CD4-positive, alpha-beta T cell treated with Interleukin-17A for 1 hour (primary cell): ENCODE measurements around the gene EPSTI1.

Source experiments
- DNase-seq: peaks from one replicate; pipeline ENCODE4 v3.0.0-alpha.2; 2020

EPSTI1 gene

GRCh38 chr13:43003729-43004128 is 11.7 kb upstream of the EPSTI1 start:
- no peak for DNase-seq

GRCh38 chr13:43003010-43003409 is 11.0 kb upstream of the EPSTI1 start:
- DNase-seq: no peak

GRCh38 chr13:43002021-43002420 is 10.0 kb upstream of the EPSTI1 start:
- DNase-seq: no peak

DNA sequence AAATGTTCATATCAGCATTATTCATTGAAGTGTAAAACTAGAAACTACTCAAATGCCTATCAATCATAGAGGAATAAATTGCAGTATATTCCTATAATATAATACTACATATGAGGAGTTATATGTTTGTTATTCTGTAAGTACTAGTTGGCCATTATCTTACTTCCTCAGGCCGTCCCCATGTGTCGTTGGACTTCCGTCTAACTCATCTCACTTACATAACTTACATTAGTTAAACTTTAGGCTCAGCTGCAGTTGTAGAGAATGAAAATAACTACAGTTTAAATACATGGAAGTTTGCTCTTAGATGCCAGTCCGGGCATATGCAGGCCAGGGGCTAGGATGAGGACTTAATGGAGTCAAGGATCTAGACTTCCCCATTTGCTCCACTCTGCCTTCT is 8.6 kb upstream of the EPSTI1 start:
- DNase-seq: no peak

DNA sequence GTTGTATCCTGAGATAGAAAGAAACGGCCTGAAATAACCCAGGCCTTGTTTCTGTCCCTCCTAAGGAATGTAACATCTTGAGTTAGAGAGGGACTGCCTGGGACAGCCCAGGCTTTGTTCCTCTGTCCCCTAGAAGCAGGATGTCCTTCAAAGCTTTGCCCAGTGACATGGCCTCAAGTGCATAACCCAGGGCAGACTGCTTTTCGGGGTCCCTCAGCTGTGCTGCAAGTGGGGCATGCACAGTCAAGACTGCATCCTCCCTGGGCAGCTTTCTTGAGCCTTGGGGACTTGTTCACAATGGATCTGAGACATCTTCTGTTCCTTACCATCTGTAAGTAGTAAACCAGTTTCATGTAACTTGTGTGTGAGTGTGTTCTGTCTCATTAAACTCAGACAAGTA is 7.5 kb upstream of the EPSTI1 start:
- DNase-seq: no peak

GRCh38 chr13:42997381-42997780 is 5.3 kb upstream of the EPSTI1 start:
- DNase-seq: no peak

GRCh38 chr13:42996584-42996983 is 4.5 kb upstream of the EPSTI1 start:
- DNase-seq: no peak

- DNase-seq: no peak
Observed at GRCh38 chr13:42994878-42995277, 2.8 kb upstream of the EPSTI1 start.

DNA sequence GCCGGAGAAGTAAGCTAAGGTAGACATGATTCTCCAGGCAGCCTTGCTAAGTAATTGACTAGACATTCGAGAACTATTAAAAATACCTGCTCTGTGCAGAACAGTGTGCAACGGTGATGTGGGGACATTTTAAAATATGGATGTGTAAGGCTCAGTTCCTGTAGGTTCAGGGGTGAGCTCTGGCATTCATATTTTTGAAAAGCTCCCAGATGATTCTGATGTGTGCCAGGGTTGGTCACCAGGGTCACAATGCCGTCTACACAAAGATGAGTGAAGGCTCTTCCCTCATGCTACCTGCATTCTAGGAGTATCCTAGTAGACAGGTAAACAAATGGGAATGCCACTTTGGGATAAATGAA is 702 bp upstream of the EPSTI1 start:
- no peak for DNase-seq

- peak; percentile 31 for DNase-seq
Observed at GRCh38 chr13:42991233-42991897, 676 bp downstream of the EPSTI1 start.

DNA sequence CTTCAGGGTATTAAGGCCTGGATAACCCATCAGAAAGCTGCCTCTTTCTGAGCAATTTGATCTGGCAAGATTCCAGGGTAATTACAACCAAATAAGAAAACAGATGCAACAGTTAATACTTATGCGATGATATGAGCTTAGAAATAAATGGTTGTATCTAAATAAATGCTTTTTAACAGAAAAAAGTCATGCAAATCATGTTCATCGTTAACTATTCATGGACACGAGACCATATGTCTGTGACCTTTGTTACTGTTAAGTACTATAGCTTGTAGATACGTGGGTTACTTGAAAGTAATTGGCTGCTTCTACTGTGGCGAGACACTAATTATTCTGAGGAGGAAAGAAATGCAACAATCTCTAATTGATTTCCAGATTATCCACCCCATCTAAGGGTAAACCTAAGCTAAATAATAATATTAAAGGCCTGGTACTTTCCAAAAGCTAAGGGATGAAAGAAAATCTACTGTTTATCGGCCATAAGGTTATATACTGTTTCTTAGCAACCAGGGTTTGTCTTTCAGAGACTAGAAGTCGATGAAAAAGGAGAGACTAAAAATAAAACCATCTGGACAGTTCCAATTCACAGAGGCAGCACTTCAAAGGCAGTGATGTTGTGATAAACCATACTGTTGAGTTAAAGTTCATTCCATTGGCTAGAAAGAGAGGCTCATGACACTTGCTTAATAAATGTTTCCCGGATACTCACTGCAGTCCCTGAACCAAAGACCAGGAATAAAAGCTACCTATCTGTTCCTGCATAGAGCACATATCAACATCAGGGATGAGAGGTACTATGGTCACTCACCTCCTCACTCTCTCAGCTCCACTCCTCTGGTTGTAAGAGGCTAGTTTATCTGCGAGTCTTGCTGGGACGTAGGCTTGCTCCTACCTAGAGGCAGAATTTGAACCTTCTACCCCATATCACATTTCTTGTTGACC is 1.5 kb downstream of the EPSTI1 start:
- peak; percentile 75 for DNase-seq

GRCh38 chr13:42986176-42986574 is 5.9 kb downstream of the EPSTI1 start:
- no peak for DNase-seq

- no peak for DNase-seq
Observed at GRCh38 chr13:42985312-42986175, 6.5 kb downstream of the EPSTI1 start.

DNA sequence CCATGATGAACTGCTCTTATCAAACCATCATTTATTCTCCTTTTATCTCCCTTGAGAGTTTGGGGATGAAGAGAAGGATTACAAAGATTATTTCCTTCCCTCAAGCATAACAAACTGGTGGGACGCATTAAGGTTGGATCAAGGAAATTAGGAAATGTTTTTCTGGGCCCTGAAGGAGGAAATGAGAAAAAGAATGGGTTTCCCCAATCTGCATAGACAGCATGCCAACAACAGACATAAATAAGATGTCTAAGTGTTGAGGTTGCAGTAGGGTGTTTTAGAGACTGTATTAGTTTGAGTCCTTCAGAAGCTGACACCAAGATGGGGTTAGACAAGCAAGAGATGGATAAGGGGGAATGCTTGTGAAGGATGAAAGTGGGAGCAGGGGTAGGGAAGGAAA is 7.3 kb downstream of the EPSTI1 start:
- no peak for DNase-seq

DNA sequence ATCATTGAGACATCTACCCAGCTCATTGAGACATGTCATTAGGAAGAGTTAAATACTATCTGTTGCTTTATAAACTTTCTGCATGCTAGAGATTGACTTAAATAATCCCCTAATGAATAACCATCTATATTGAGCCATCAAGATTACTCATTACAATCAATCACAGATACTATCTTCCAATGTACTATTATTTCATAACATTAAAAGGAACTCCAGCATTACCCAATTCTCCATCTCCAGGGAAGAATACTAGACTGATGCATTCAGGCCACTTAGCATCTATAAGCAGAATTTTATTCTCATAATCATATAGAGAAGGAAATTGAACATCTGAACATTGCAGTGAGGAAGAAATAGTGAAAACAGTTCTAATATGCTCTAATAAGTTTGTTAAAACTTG is 8.0 kb downstream of the EPSTI1 start:
- DNase-seq: no peak

DNA sequence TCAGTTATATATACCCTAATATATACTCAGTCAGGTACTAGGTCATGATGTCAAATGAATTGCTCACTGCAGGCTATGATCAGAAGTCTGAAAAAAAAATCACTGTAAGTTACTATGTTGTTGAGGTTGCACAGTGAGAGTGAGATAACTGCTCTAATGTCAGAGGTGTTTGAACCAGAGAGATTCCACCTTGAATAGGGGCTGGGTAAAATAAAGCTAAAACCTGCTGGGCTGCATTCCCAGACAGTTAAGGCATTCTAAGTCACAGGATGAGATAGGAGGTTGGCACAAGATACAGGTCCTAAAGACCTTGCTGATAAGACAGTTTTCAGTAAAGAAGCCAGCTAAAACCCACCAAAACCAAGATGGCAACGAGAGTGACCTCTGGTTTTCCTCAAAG is 10.2 kb downstream of the EPSTI1 start:
- DNase-seq: no peak

DNA sequence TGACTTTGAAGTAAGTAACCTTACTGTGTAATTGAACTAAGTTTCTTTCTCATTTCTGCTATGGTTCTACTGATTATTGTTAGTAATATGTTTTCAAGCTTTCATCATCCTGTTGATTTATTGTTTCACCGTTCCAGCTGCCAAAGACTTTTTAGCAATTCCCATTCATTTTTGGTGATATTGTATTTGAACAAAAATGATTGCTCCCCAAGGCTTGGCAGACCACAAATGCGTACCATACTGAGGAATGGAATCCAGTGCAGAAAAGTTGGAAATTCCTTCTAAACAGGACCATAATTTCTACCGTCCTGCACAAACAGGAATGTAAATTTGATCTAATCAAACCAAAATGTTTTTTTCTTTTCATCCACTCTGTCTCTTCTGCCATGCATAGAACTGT is 10.7 kb downstream of the EPSTI1 start:
- DNase-seq: no peak

- no peak for DNase-seq
Observed at GRCh38 chr13:42977219-42977659, 14.8 kb downstream of the EPSTI1 start.

DNA sequence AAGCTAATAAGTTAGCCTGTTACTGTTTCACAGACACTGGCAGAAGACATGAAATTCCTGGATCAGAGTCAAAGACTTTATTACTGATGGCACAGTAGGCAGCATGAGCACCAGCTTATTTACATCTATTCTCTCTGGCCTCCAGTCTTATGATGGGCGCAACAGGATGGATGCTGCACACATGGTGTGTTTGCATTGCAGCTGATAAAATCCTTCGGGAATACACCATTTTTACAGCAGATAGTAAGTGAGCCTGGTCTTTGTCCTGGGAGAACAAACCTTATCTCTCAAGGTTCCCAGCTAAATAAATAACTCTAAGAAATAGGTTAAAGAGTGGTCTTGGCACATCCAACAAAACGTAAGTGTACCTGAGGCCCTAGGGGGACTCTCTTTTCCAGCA is 16.0 kb downstream of the EPSTI1 start:
- DNase-seq: no peak

DNA sequence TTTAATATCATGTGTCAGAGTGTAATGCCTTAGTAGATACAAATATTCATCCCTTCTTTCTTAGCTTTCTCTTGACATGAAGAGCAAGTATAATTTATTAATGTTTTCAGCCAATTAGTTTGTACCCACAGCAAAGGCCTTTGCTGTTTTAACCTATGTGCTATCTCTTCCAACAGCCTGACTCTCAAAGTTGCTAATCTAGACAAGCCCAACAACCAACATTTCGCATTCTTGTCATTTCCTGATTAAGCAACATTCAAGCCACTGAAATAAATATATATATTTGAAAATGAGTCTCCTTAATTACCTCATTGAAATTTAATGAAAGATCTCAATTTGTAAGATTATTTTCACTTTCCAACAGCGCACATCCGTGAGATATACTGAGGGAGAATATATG is 18.5 kb downstream of the EPSTI1 start:
- DNase-seq: no peak

DNA sequence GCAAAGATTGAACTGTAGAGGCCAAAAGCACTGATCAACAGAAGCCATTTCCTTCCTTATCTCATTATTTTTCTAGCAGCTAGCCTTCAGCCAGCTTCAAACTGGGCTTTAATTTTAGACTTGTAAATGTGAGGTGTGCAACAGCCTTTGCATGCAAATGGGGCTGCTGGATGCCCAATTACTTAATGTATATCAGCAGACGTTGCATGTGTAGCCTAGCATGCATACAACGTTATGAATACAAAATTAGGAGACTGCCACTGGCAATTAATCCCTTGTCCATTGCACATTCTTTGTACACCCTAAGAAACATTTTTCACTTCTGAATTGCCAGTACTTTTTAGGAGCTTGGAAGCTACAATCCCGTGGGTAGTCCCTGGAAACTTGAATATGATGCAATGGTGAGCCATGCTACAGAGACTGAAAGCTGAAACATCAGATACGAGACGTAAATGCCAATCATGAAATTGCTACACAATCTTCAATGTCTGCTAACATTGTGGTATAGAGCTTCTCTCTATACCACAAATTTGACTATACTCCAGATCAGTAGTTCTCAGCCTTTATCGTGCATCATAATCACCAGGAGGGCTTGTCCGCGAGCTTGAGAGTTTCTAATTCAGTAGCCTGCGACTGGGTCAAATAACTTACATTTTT is 20.2 kb downstream of the EPSTI1 start:
- no peak for DNase-seq

GRCh38 chr13:42970824-42971690 is 21.0 kb downstream of the EPSTI1 start:
- DNase-seq: peak; percentile 74
